Islet precursor cell (in vitro differentiated cells): ENCODE measurements around the gene CSPG4.
"Not testable (repeated sequence)": the region's sequence is repeated elsewhere in the genome, so short reads cannot be mapped to it uniquely, and the experiment has no call there.

Experiments
- DNase-seq: peaks from one replicate; pipeline ENCODE4 v3.0.0-alpha.2; 2018

Gene CSPG4

DNA sequence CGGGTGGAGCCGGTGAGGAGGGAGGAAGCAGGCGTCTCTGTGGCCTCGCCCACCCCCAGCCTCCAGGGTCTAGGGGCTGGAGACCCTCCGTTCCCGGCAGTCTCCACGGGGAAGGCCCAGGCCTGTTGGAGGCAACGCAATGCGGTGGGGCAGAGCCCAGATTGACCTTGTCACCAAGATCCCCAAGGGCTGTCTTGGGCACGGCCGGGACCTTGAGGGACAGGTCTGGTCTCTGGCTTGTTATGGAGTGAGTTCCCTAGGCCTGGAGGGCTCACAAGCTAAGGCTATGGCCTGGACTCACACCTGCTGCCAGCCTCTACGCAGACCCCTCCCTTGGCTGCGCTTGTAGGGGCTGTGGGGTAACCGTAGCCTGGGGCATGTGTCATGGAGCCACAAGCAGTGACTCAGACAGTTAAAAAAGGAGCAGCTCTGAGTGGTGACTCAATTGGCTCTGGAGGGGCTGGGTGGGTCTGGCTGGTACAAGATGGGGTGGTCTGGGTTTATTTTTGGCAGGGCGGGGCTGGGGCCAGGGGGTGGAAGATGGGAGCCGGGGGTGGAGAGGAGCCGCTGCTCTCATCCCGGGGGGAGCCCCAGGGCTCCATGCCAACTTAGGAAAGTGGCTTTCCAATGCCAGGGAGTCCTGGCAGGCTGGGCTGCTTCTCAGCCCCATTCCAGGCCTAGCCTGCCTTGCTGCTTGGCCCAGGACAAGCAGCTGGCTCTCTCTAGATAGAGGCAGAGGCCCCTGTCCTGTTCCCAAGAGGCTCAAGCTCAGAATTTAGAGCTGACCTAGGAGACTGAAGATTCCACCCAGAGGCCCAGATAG, 9.0 kb downstream of the CSPG4 start:
- not testable (repeated sequence) for DNase-seq

DNA sequence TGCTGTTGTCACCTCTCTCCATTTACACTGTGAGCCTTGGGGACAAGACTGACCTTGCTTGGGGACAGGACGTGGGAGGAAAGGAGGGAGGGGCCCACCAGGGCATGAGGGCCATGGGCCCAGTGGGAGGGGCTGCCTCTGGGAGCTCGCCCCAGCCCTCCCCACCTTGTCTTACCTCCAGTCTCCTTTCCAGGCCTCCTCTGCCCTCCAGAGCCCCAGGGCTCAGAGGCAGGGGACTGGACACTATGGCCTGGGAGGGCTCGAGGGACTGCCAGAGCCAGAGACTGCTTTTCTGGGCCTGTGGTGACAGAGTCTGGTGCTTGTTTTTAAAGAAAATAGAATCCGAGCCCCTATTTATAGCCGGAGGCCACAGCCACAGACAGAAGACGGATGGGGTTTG, 10.2 kb downstream of the CSPG4 start:
- DNase-seq, result no peak

DNA sequence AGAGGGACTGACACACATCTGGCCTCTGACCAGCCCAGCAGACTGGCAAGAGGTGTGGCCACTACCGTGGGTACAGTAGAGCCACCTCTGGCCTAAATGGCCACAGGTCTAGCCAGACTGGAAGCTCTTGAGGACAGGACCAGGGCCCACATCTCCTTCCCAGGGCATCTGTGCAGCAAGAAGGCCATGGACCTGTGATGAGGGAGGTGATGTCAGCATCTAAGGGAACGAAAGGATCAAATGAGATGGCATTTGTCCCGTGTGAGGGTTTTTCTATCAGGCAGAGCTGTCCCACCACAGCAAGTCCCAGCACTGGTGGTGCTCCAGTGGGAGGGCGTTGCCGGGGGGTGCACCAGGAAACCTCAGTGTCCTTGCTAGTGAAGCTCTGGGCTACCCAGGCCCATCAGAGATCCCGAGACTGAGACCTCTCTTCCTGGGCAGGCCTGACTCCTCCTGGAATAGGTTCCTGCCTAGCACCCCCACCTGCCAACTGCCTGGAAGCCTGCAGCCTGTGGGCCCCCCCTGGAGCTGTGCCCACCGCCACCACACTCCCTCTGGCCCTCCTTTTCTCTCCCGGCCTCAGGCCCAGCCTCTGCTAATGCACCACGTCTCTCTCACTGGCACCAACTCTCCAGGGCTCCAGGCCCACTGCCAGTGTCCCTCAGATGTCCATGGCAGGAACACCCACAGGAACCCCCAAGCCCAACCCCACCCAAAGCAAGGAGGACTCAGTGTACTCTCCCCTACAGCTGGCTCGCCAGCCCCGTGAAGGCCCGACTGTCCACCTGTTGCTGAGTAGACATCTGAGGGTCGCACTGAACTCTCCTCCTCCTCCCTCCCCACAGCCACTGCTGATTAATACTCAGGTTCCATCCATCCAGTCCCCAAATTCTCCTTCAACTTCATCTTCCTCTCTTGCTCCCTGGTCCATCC, 11.3 kb downstream of the CSPG4 start:
- DNase-seq, result not testable (repeated sequence)

DNA sequence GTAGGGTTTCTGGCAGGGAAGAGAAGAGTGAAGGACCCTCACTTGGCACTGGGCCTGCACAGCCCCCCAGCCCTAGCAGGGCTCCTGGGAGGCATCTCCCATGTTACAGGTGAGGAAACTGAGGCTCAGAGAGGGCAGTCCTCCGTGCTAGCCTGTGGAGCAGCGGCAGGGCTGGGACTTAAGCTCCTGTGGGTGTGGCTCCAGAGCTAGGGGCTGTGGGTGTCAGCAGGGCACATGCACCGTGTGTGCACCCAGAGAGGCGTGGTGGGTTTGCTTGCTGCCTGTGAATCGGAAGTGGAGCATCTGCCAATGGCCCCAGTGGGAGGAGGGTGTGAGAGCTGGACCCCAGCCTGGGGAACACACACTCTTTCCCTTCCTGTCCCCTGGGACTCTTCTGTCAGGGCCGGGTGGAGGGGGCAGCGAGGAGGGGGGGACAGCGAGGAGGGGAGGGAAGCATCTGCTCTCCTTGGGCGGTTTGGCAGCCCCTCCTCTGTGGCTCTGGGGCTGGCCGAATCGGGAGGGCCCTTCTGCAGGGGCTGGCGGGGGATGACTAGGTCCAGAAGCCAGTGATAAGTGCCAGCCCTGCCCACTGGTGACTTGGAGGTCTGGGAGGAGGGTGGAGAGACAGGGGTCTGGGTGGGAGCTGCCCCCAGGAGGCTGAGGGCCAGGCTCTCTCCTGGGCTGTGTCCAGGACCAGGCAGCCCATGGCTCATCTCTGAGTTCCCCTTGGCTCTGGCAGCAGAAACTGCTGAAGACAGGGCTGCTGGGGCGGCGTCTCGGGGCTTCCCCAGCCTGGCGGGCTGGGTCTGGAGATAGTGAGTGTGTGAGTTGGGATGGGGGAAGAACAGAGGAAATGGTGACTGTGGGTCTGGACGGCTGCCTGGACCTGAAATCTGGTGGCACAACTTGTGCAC, 12.4 kb downstream of the CSPG4 start:
- peak; percentile 69 for DNase-seq

DNA sequence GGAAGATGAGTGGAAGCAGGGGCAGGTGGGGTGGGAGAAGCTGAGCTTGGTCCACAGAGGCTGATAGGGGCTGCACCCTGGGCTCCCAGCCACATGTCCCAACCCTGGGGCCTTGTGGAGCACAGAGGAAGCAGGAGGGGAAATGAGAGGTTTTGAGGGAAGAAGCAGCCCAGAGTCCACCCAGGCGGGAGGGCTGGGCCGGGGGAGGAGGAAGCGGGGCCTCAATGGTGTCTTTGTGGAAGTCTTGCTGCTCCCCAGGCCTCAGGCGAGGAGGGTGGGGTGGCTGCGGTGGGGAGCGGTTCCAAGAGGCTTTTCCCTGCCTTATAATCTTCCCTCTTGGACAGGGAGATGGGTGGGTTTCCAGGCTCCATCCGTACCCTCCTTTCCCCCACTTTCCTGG, 13.1 kb downstream of the CSPG4 start:
- not testable (repeated sequence) for DNase-seq

DNA sequence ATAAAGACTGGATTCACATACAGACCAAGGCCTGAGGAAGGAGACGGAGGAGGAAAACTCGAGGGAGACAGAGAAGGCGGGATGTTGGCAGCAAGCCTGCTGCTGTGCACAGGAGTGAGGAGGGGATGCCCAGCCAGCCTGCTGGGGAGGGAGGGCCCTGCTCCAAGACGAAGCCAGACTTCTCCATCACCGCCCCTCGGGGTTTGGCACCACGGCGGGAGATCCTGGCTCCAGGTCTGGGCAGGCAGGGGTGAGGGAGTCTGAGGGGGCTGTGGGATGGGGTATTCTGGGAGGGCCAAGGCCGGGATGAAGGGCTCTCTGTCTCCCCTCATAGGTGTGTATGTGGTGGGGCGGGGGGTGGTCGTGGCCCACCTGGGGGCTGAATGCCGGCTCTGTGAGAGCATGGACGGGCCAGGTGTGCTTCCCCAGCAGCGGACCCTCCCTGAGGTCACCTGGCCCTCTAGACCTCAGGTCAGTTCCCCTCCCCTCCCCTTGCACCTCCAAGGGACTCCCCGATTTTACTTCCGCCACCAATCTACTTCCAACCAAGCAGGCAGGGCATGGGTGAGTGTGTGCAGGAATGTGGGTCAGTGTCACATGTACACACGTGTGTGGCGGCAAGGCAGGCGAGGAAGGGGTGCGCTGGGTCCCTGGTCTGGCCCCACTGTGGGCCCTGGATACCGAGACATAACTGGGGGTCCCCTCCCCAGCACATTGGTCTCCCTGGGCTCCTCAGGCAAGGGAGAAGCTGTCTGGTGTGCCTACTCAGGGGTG, 14.5 kb downstream of the CSPG4 start:
- not testable (repeated sequence) for DNase-seq

DNA sequence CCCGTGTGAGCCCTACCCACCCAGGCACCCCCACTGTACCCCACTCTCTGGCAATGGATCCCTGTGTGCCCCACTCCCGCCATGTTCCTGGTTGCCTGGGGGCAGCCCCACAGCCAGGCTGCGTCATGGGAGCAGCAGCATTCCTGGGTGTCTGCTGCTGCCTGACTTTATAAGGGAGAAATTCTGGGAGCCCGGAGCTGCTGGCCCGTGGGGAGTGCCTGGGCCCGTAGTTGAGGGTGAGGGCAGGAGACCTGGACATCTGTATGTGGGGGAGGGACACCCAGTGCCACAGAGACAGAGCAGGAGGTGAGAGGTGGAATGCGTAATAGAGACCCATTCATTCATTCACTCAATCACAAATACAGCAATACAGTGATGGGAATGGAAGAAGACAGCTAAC, 15.1 kb downstream of the CSPG4 start:
- no peak for DNase-seq

DNA sequence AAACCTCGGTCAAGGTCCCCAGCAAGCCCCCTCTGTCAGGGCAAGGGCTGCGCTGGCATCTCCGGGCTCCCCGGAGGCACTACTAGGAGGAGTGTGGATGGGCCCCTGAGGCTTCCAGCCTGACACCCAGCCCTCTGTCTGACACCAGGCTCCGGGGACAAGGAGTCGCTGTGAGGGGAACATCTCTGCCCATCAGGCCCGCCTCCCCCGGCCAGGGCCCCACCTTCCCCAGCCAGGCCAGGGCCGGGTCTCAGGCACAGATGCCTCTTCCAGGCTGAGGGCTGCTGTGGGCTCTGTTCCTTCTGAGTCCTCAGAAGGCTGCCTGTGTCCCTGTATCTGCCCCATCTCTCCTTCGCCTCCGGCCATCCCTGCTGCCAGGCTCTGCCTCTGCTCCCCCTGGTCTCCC, 15.8 kb downstream of the CSPG4 start:
- DNase-seq, result peak; percentile 73

DNA sequence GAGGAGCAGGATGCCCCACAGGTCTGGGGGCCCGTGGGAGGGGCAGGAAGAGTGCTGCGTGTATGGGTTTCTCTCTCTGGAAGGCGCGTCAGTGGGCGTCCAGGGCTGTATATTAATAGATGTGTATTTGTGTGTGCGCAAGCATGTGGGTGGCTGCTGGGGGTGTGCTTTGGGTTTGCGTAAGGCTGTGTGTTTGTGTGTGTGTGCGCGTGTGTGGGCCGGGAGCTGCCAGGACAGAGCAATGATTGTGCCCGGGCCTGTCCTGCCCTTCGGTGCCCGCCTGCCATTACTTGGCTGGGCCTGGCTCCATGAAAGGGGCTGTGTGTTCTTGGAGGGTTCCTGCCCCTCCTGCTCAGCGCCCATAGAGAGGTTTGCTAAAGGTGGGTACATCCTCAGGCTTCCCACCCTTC, 16.3 kb downstream of the CSPG4 start:
- DNase-seq, result no peak

DNA sequence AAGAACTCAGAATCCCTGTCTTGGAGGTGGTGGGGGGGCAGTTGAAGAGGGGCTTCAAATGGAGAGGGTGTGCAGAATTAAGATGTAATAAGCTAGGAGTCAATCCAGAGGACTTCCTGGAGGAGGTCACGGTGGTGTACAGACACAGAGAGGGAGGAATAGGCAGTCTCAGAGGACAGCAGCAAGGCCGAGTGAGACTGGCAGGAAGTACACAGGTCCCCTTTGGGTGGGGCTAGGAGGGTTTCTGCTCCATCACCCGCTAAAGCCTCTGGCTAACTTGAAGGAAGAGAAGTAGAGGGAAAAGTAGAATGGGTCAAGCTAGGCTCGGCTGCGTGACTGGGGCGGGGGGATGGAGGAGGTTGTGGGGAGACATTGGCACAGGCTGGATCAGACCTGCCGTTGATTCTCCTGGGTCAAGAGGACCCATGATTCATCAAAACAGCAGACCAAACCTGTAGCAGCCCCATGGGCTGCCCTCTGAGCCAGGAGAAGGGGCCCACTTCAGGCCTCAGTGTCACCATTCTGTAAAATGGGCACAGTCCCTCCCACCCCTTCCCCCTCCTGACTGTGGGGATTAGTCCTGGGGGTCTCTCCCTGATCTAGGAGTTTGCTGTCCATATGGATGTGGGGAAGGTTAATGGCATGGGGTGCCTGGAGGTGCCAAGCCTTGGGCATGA, 16.9 kb downstream of the CSPG4 start:
- DNase-seq, result no peak

DNA sequence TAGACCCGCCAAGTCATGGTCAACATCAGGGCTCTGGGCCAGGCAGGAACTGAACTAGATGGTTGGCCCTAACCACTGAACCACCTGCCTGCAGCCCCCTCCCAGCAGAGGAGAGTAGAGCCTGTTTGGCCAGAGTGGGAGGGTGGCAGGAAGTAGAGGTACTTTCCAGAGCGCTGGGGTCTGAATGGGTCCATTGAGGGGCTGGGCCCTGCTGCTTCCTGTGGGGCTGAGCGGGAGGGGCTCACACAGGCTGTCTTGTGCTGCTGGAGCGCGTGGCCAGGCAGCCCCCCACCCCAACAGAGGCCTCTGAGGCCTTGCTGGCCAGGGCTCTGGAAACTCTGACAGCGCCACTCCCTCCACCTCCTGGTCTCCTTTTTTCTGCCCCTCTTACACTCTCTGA, 17.4 kb downstream of the CSPG4 start:
- DNase-seq, result peak; percentile 83

DNA sequence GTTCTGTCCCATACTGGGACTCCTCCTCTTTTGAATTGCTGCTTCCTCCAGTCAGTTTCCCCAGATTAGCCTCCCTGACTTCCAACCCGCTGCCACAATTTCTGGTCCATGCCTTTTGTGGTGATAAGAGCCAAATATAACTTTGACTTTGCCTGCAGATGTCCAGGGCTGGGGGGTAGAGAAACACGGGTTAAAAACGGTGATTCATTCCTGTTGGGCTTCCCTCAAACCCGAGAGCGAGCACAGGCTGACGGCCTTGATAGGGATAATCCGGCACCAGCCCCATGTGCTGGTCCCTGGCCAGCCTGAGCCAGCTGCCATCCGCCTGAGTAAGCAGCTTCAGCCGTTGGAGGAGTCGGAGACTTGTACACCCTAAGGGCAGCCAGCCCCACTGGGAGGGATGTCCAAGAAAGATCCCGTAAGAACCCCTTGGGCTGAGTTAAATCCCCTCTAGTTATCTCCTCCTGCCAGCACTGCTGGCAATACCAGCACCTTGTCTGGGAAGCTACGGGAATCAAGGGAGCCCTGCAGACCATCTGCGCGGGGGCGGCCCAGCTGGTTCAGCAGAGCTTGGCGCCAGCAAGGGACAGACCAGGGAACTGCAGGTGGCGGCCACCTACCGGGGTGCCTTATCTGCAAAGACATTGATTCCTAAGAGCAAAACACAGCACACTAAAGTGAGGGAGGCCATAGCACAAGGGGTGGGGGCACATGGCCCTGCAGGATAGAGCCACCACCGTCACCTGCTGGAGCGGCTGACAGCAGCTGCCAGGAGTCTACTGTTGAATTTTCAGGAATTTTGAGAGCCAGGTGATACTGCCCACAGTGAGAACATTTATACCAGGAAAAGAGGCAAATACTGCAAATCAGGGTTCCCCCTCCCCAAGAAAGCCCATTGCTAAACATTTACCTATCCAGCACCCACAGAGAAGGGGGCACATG, 18.1 kb downstream of the CSPG4 start:
- DNase-seq, result peak; percentile 91

DNA sequence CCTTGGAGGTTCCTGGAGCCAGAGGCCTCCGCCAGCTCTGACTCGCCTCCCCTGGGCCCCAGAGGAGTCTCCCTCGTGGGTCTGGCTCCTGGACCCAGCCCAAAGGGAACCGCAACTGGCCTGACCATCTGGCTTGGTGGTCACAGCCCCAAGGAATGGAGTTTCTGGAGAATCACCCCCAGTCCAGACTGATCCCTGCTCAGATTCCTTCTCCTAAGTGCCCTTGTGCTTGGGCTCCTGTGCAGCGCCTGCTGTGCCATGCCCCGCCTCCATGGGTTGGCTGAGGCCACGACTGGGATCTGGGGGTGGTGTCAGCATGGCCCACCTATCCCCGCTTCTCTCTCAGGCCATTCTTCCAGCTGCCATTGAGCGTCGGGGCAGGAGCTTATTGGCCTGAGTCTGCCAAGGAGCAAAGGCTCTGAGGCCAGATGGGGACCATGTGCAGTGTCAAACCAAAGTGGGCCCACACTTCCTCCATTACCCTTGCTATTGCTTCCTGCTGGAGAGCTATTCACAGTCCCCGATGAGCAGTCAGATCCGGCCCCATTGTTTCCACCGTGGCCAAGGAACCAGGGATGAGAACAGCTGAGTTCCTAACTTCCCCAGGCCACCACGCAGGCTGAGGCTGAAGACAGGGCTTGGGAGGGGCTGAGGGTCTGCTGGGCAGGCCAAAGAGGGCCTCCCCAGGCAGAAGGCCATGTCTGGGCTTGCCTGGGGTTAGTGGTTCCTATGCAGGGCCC, 19.0 kb downstream of the CSPG4 start:
- DNase-seq, result no peak

DNA sequence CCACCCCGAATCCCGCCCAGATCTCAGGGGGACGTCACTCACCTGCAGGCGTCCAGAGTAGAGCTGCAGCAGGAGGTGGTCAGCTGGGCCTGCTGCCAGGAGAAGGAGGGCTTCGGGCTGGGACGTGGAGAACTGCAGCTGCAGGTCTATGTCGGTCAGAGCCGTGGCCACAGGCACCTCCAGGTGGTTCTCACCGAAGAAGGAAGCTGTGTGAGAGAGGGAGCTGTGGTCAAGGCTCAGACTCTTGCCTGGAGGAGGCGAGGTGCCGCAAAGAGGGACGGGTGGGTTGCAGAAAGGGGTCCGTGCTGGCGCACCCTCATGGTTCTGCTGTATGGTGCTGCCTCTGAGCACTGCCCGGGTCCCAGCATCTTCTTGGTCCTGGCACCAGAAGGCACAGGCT, 19.6 kb downstream of the CSPG4 start:
- DNase-seq, result not testable (repeated sequence)

DNA sequence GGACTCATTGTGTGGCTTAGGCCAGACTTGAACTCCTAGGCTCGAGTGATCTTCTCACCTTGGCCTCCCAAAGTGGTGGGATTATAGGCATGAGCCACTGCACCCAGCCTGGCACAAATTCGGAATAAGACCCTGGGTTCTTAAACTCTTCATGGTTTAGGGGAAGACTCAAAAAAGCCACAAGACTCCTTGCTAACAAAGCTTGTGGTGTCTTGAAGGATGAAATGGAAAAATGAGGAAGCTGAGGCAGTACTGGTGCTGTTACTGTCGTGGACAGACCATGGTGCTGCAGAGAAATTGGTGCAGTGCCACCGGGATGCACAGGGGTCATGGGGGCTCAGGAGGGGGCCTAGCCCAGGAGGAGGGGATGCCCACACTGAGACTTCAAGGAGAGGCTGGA, 20.3 kb downstream of the CSPG4 start:
- not testable (repeated sequence) for DNase-seq

DNA sequence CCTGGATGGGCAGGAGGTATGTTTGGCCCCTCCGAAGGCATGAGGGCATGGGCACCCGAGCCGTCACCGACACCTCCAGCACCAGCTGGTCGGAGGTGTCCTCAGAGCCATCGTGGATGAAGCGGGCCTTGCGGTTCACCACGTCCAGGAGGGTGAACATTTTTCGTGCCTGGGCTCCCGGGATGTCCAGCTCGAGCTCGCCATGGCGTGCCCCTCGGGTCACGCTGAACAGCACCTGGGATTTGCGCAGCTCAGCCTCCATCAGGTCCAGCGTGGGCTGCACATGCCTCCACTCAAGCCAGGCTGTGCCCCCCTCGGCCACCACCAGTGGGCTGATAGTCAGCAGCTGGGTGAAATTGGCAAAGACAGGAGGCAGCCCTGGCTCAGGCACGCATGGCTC, 23.2 kb downstream of the CSPG4 start:
- not testable (repeated sequence) for DNase-seq

DNA sequence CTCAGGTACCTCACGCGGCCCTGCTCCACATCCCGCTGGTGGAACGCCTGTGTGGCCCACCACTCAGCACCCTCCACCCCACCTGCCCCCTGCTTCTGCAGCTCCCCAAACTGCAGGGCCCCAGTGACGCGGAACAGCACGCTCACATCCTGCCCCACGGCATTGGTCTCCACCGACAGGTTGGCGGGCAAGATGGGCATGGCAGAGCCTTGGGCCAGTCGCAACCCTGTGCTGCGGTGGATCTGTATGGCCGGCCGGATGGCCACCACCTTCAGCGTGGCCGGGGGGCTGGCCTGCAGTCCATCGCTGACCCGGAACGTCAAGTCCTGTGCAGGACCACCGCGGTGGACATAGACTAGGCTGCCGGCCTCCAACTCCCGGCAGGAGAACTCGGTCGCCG, 23.8 kb downstream of the CSPG4 start:
- DNase-seq, result no peak

DNA sequence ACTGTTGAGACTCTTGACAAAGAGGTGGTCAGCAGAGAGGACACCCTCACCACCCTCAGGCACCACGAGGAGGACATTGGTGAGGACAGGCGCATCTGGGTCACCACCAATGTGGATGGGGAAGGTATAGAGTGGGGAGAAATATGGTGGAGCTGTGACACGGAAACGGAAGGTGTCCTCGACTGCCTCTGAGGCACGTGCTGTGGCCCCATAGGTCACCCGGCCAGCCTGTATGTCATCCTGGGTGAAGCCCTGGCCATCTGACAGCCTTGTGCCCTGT, 24.4 kb downstream of the CSPG4 start:
- DNase-seq, result no peak

DNA sequence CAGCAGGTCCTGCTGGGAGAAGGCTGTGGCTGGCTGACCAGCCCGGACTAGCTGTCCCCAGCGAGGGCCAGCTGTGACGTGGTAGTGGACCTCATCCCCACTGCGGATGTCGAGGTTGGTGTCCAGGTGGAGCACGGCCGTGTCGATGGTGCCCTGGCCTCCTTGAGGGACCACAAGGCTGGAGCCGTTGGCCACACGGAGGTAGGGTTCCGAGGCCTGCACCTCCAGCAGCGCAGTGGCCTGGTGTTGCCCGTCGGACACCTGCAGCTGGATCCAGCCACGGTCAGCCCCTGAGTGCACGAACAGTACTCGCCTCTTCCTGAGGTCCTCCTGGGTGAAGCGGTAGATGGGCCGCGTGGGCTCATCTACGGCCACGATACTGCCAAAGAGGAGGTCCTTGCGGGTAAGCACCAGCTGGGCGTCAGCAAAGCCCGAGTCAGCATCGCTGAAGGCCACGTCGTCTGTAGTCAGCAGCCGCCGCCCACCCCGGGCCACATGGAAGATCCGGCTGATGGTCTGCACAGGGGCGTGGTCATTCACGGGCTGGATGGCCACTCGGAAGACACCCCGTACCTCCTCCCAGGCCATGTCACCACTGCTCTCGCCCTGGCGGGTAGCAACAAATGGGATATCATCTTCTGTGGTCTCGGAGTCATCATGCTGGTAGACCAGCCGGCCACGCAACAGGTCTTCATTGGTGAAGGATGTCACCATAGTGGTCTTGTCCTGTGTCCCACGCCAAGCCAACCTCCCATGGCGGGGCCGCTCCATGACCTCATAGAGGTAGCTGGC, 25.0 kb downstream of the CSPG4 start:
- no peak for DNase-seq
